IMR-90 (cell line): ENCODE data around the gene NOD1. TPM values are rescaled to one million over a fixed set of nuclear protein-coding genes. Genes with fewer than 3 reads are reported as not detected.
A peak's percentile ranks its signal among the peaks of the same experiment; 100 is the strongest.

Experiments used
- ATAC-seq: fragments of 200-7000 bp; cut with Tn5 transposase; 2 replicates; pipeline ENCODE4 v1.9.1; 2020; ENCODE audit warnings: low read depth, mild to moderate bottlenecking, moderate library complexity
- BruUV-seq: library from RNA; stranded (reverse); fragments of 400-500 nt; replicated peaks from 2 replicates; lab custom pipeline; 2021; lab: Mats Ljungman, UMichigan
- CTCF ChIA-PET: fragments of 300-600 bp; formaldehyde crosslinking; extraction: SDS; loops from one replicate; lab custom pipeline; 2021; ENCODE audit warnings: antibody characterized with exemption; lab: Yijun Ruan, JAX
- POLR2A ChIA-PET: fragments of 300-600 bp; sonication (Branson Sonifier 250); formaldehyde crosslinking; loops from one replicate; lab custom pipeline; 2022; ENCODE audit warnings: antibody characterized with exemption; ENCODE audit not compliant: unreplicated experiment; lab: Charles Lee
- DNase-seq: peaks from one replicate; pipeline ENCODE4 v3.0.0; 2013
- H2AFZ ChIP-seq: replicated peaks from 2 replicates; pipeline ENCODE3; 2013; ENCODE audit warnings: low read length, mild to moderate bottlenecking; ENCODE audit not compliant: poor library complexity
- H2AK5ac ChIP-seq: 2 replicates; pipeline ENCODE4 v1.6.1; 2013; ENCODE audit warnings: low read depth, low read length, inconsistent platforms
- H2AK9ac ChIP-seq: replicated peaks from 2 replicates; pipeline ENCODE3; 2013; ENCODE audit warnings: mild to moderate bottlenecking, low read depth, low read length, moderate library complexity; ENCODE audit not compliant: poor library complexity
- H2BK120ac ChIP-seq: 2 replicates; pipeline ENCODE4 v1.6.1; 2013; ENCODE audit warnings: low read depth, low read length, inconsistent platforms
- H2BK15ac ChIP-seq: 3 replicates; pipeline ENCODE4 v1.6.1; 2013; ENCODE audit warnings: low read depth, low read length, inconsistent platforms
- H2BK20ac ChIP-seq: 2 replicates; pipeline ENCODE4 v1.6.1; 2013; ENCODE audit warnings: low read depth, mild to moderate bottlenecking, inconsistent platforms, low read length, moderate library complexity
- H2BK5ac ChIP-seq: 2 replicates; pipeline ENCODE4 v1.6.1; 2013; ENCODE audit warnings: mild to moderate bottlenecking, low read depth, low read length, inconsistent platforms; ENCODE audit not compliant: poor library complexity, severe bottlenecking
- H3K14ac ChIP-seq: replicated peaks from 2 replicates; pipeline ENCODE4 v1.6.1; 2013; ENCODE audit warnings: low read depth, low read length, inconsistent platforms
- H3K18ac ChIP-seq: 2 replicates; pipeline ENCODE4 v1.6.1; 2013; ENCODE audit warnings: low read depth, low read length, control low read depth
- H3K23ac ChIP-seq: 2 replicates; pipeline ENCODE4 v1.6.1; 2013; ENCODE audit warnings: low read depth, low read length, inconsistent platforms
- H3K27ac ChIP-seq: 2 replicates; pipeline ENCODE4 v1.5.1; 2013; ENCODE audit warnings: mild to moderate bottlenecking, control low read depth, low read length; ENCODE audit not compliant: insufficient read depth
- H3K27me3 ChIP-seq: 2 replicates; pipeline ENCODE4 v1.6.1; 2013; ENCODE audit warnings: low read length; ENCODE audit not compliant: control insufficient read depth, insufficient read depth
- H3K36me3 ChIP-seq: 2 replicates; pipeline ENCODE4 v1.6.1; 2013; ENCODE audit warnings: low read length, mixed read lengths; ENCODE audit not compliant: control insufficient read depth, insufficient read depth
- H3K4ac ChIP-seq: 2 replicates; pipeline ENCODE4 v1.6.1; 2013; ENCODE audit warnings: low read depth, low read length, inconsistent platforms
- H3K4me1 ChIP-seq: 2 replicates; pipeline ENCODE4 v1.6.1; 2013; ENCODE audit warnings: low read length, mixed read lengths; ENCODE audit not compliant: control insufficient read depth, insufficient read depth
- H3K4me2 ChIP-seq: 2 replicates; pipeline ENCODE4 v1.6.1; 2013; ENCODE audit warnings: low read depth, mild to moderate bottlenecking, control low read depth, low read length, moderate library complexity
- H3K4me3 ChIP-seq: 2 replicates; pipeline ENCODE4 v1.5.1; 2013; ENCODE audit warnings: low read depth, mild to moderate bottlenecking, control low read depth, low read length, moderate library complexity; ENCODE audit not compliant: insufficient read depth
- H3K56ac ChIP-seq: 2 replicates; pipeline ENCODE4 v1.6.1; 2013; ENCODE audit warnings: low read length, inconsistent platforms; ENCODE audit not compliant: insufficient read depth; ENCODE audit errors: extremely low read depth
- H3K79me1 ChIP-seq, 2 experiments: 2 replicates each; pipeline ENCODE4 v1.6.1; 2013; ENCODE audit warnings: low read length in 2 of 2, inconsistent platforms in 1 of 2, low read depth in 1 of 2
- H3K9ac ChIP-seq: 2 replicates; pipeline ENCODE4 v1.6.1; 2013; ENCODE audit warnings: low read depth, low read length, control low read depth
- H3K9me1 ChIP-seq: 2 replicates; pipeline ENCODE4 v1.6.1; 2013; ENCODE audit warnings: low read length, inconsistent platforms; ENCODE audit not compliant: insufficient read depth
- H3K9me3 ChIP-seq: 2 replicates; pipeline ENCODE4 v1.6.1; 2013; ENCODE audit warnings: low read length; ENCODE audit not compliant: control insufficient read depth, insufficient read depth
- H4K20me1 ChIP-seq: 2 replicates; pipeline ENCODE4 v1.6.1; 2013; ENCODE audit warnings: low read length, inconsistent platforms; ENCODE audit not compliant: insufficient read depth
- H4K5ac ChIP-seq: 2 replicates; pipeline ENCODE4 v1.6.1; 2013; ENCODE audit warnings: mild to moderate bottlenecking, low read depth, low read length, control low read depth
- H4K8ac ChIP-seq, 2 experiments: 2 replicates each; pipeline ENCODE4 v1.6.1; 2013; ENCODE audit warnings: low read depth in 2 of 2, low read length in 2 of 2, control low read depth in 1 of 2, inconsistent platforms in 1 of 2
- H4K91ac ChIP-seq: 2 replicates; pipeline ENCODE4 v1.6.1; 2013; ENCODE audit warnings: low read depth, low read length, inconsistent platforms; ENCODE audit not compliant: insufficient read depth
- CHD1 ChIP-seq: IDR thresholded peaks from 2 replicates; pipeline ENCODE4 v1.6.1; 2012; ENCODE audit warnings: low read depth, low read length, improper control_type of control experiment
- FOS ChIP-seq: fragments of 150-350 bp; IDR thresholded peaks from 2 replicates; pipeline ENCODE4 v1.6.1; 2016; ENCODE audit warnings: low read depth, low read length
- MAZ ChIP-seq: IDR thresholded peaks from 2 replicates; pipeline ENCODE4 v1.6.1; 2012; ENCODE audit warnings: low read depth, mild to moderate bottlenecking, low read length, improper control_type of control experiment, moderate library complexity, borderline replicate concordance
- MXI1 ChIP-seq: IDR thresholded peaks from 2 replicates; pipeline ENCODE4 v1.6.1; 2012; ENCODE audit warnings: low read depth, mild to moderate bottlenecking, low read length, moderate library complexity, borderline replicate concordance
- POLR2A ChIP-seq: IDR thresholded peaks from 2 replicates; pipeline ENCODE4 v1.6.1; 2012; ENCODE audit warnings: mild to moderate bottlenecking, low read depth, low read length
- RAD21 ChIP-seq: IDR thresholded peaks from 2 replicates; pipeline ENCODE4 v1.6.1; 2012; ENCODE audit warnings: low read length, improper control_type of control experiment
- RFX5 ChIP-seq: IDR thresholded peaks from 2 replicates; pipeline ENCODE4 v1.8.0; 2012; ENCODE audit warnings: low read depth, mild to moderate bottlenecking, low read length, moderate library complexity
- WGBS, 2 experiments: methylation state at CpG; one replicate each; pipeline versions ENCODE4 v1.1.5 to v1.1.7; 2013; ENCODE audit warnings: missing lambda C conversion rate in 2 of 2; ENCODE audit not compliant: insufficient read length in 1 of 2; ENCODE audit errors: extremely low coverage in 2 of 2; 5-methylcytosine and 5-hydroxymethylcytosine counted together
- dilution Hi-C: fragments of 300-500 bp; cut with HindIII; formaldehyde crosslinking; loops from one replicate; pipeline ENCODE4 v1.14.3; 2018; ENCODE audit warnings: low sequenced_read_pairs; ENCODE audit not compliant: unreplicated experiment
- in situ Hi-C: fragments of 300-500 bp; cut with MboI; formaldehyde crosslinking; loops from 3 replicates; pipeline ENCODE4 v1.14.3; 2019; ENCODE audit warnings: low sequenced_read_pairs, inconsistent platforms, mixed read lengths
- intact Hi-C: fragments of 100-400 bp; cut with micrococcal nuclease; formaldehyde crosslinking; loops from 2 replicates; pipeline ENCODE4 v1.10.0; 2022
- polyA plus RNA-seq, 3 experiments: library from polyadenylated mRNA; depleted of rRNA; stranded (reverse); fragments of >200 nt; gene quantifications; 2 replicates each; pipeline ENCODE4 v1.2.3, GENCODE V29; 2012; ENCODE audit warnings: low replicate concordance in 1 of 3
- total RNA-seq: library from RNA; depleted of rRNA; stranded (reverse); fragments of >200 nt; gene quantifications from 2 replicates; pipeline ENCODE4 v1.2.3, GENCODE V29; 2012
- TF ChIP-seq, protein P1 (sequence below): conservative IDR thresholded peaks from 2 replicates; pipeline ENCODE4 v1.5.1; 2012; ENCODE audit warnings: mild to moderate bottlenecking, low read depth, low read length, improper control_type of control experiment

NOD1 gene
- total and polyA plus RNA-seq, 2 of the 4 experiments (the other 2 are of a cell fraction), result 1.8 to 3.0 TPM

DNA sequence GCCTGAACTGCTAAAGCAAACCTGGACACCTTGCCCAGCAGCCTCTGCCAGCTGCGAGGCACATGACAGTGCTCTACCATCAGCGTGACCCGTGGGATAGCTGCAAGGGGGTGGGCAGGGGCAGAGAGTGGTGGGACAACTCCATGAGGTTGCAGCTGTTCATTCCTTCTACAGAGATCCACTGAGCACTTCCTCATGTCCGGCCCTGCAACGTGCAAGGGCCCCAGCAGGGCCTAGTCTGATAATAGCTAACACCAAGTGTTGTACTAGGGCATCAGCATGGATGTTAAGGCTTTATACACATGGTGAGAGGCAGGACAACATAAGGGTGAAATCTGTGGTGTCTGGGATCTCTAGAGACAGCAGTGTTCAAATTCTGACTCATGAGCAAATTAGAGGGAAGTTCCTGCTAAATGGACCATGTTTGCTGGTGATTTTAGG lies 14.3 kb downstream of the NOD1 start:
- no peak overlapping the region for H3K18ac ChIP-seq
- no peak overlapping the region for H2AFZ ChIP-seq
- peaks cover 14% of the 10 kb centered on the region for H3K9me1 ChIP-seq
- no peak overlapping the region for H3K9ac ChIP-seq
- no peak overlapping the region for H3K27ac ChIP-seq
- H2BK15ac ChIP-seq, result no peak overlapping the region
- H4K91ac ChIP-seq, result no peak overlapping the region
- intact Hi-C loops, result no loop called here
- BruUV-seq, result no TSS peak
- WGBS, 2 experiments, result 93% methylated on average over 2 of the region's 5 CpGs; no CpG with 5 or more reads in 1 of the 2 experiments
- H3K23ac ChIP-seq, result no peak overlapping the region
- no peak overlapping the region for H4K8ac ChIP-seq
- H4K20me1 ChIP-seq, result no peaks in the 10 kb centered on the region
- peaks cover 7 to 21% of the 10 kb centered on the region in 2 experiments for H3K79me1 ChIP-seq
- TF ChIP-seq CHD1, result no peak
- TF ChIP-seq RAD21, result no peak
- no peak for TF ChIP-seq RFX5
- no peak for TF ChIP-seq FOS
- no peak for TF ChIP-seq MXI1
- TF ChIP-seq MAZ, result no peak
- no peak for TF ChIP-seq POLR2A
- TF ChIP-seq, protein P1, sequence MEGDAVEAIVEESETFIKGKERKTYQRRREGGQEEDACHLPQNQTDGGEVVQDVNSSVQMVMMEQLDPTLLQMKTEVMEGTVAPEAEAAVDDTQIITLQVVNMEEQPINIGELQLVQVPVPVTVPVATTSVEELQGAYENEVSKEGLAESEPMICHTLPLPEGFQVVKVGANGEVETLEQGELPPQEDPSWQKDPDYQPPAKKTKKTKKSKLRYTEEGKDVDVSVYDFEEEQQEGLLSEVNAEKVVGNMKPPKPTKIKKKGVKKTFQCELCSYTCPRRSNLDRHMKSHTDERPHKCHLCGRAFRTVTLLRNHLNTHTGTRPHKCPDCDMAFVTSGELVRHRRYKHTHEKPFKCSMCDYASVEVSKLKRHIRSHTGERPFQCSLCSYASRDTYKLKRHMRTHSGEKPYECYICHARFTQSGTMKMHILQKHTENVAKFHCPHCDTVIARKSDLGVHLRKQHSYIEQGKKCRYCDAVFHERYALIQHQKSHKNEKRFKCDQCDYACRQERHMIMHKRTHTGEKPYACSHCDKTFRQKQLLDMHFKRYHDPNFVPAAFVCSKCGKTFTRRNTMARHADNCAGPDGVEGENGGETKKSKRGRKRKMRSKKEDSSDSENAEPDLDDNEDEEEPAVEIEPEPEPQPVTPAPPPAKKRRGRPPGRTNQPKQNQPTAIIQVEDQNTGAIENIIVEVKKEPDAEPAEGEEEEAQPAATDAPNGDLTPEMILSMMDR, result no peak
- H3K56ac ChIP-seq, result no peak overlapping the region
- no peak overlapping the region for H2AK9ac ChIP-seq
- no peak overlapping the region for H2BK5ac ChIP-seq
- ChIA-PET POLR2A (no interaction called here), CTCF (interaction anchor here (0.6 kb wide), 1 partner anchor 116 kb away, joined by 5 read pairs; no protein-coding TSS in a partner anchor)
- H3K14ac ChIP-seq, result no peak overlapping the region
- H3K36me3 ChIP-seq, result no peaks in the 10 kb centered on the region
- no peak overlapping the region for H3K4me2 ChIP-seq
- H3K4ac ChIP-seq, result no peak overlapping the region
- no peaks in the 10 kb centered on the region for H3K9me3 ChIP-seq
- no peaks in the 10 kb centered on the region for H3K27me3 ChIP-seq
- no peak overlapping the region for H3K4me3 ChIP-seq
- peaks cover 30% of the 10 kb centered on the region for H3K4me1 ChIP-seq
- no peak for DNase-seq
- no peak for ATAC-seq
- no peak overlapping the region; the same call in 1 of the 2 replicates for H4K5ac ChIP-seq
- dilution Hi-C loops, result no loop called here
- H2AK5ac ChIP-seq, result peak overlapping the region; percentile 12; the same call in 1 of the 2 replicates
- no peak overlapping the region for H2BK120ac ChIP-seq
- H2BK20ac ChIP-seq, result no peak overlapping the region
- in situ Hi-C loops, result no loop called here
